ENCODE results near the gene URB1. TPM values are rescaled to one million over a fixed set of nuclear protein-coding genes. Genes with fewer than 3 reads are reported as not detected.

Gene URB1
- total and polyA plus RNA-seq, 9 of the 15 experiments (the other 6 are each of a cell fraction or from before 2014, with no cell fraction given): 0.97 to 53.6 (median 21.5) TPM

DNA sequence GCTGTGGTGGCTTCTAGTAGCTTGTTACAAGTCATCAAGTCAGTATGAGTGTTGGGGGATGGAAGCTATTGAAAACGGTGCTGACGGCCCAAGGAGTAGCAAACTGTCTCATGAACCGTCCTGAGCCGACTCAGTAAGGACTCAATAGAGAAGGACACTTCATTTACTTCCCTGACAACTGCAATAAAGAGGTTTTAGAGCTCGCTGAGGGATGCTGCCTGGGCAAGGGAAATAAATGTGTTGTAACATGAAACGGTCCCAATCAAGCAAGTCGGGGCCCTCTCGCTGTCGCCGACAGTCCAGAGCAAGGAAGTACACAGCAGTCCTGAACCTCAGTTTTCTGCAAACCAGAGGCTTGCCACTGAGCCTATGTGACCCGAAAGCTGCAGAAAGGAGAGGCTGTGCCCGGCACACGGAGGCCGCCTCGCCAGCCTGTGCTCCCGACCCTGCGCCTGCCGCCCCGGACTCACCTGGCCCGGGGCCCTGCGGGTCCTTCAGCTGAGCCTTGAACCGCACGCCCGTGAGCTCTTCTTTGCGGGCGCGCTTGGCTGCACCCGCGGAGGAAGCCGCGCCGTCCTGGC is 423 bp downstream of the URB1 start (continued):
- no peak for TF ChIP-seq ETV1 (tag; conservative IDR thresholded peaks at IDR 0.05; ENCODE audit: low read depth)
- TF ChIP-seq RBBP5 (IDR thresholded peaks at IDR 0.05; ENCODE audit: borderline replicate concordance, insufficient read depth, low read length, poor library complexity, severe bottlenecking): peak; percentile 83
- TF ChIP-seq RB1 (IDR thresholded peaks at IDR 0.05; ENCODE audit: low read depth): no peak
- TF ChIP-seq ZNF766 (CRISPR knock-in tag; conservative IDR thresholded peaks at IDR 0.05): 0 out of 2 replicates have a peak, but pooled peaks have one; percentile 37
- 0 out of 2 replicates have a peak, but pooled peaks have one; percentile 71 for TF ChIP-seq ATF2 (CRISPR knock-in tag; IDR thresholded peaks at IDR 0.05)
- no peak for TF ChIP-seq PPARD (CRISPR knock-in tag; IDR thresholded peaks at IDR 0.05)
- no peak for TF ChIP-seq KHSRP (IDR thresholded peaks at IDR 0.05)
- TF ChIP-seq ZNF263 (CRISPR knock-in tag; IDR thresholded peaks at IDR 0.05; ENCODE audit: borderline replicate concordance): 0 out of 2 replicates have a peak, but pooled peaks have one; percentile 14

GRCh38 chr21:32391755-32392154 is 1.1 kb downstream of the URB1 start:
- BruUV-seq (replicated peaks): no TSS peak
- FAIRE-seq (no peak), DNase-seq (ENCODE audit: extremely low read depth in 1 of 4, low spot score in 3 of 4) (no peak), ATAC-seq (no peak)
- in situ Hi-C loops (cut with MboI): no loop called here
- WGBS (ENCODE audit: insufficient coverage, low coverage, missing lambda C conversion rate): 11% methylated on average over 4 of the region's 4 CpGs
- peaks cover 3% of the 10 kb centered on the region for H3K9me1 ChIP-seq (ENCODE audit: control insufficient read depth, insufficient read depth, low read length)
- intact Hi-C loops (cut with micrococcal nuclease): loop anchor here (5.0 kb wide), 1 partner anchor 221 kb away; the partner anchor contains the start of gene CFAP298
- peaks cover 42% of the 10 kb centered on the region; the same call in 2 of the 3 replicates for H3K36me3 ChIP-seq (ENCODE audit: control insufficient read depth, insufficient read depth, low read length)
- no peaks in the 10 kb centered on the region for H3K9me3 ChIP-seq (replicated peaks; ENCODE audit: control insufficient read depth, insufficient read depth, low read depth, low read length)
- peak overlapping the region in 1 of 2 experiments; percentile 79; a peak in 3 of 4 replicates for H3K9ac ChIP-seq (ENCODE audit: insufficient read depth in 1 of 2, low read depth in 2 of 2, low read length in 2 of 2)
- H3K27ac ChIP-seq (ENCODE audit: extremely low read depth, low read depth, low read length): no peak overlapping the region; the same call in 2 of the 3 replicates
- no peak overlapping the region for H2AFZ ChIP-seq (ENCODE audit: low read depth, low read length)
- H3K27me3 ChIP-seq (ENCODE audit: control insufficient read depth in 2 of 2, insufficient read depth in 2 of 2, low read length in 2 of 2): no peaks in the 10 kb centered on the region
- H3K4me2 ChIP-seq (ENCODE audit: insufficient read depth, low read length): peak overlapping the region; percentile 89
- ChIA-PET CTCF (ENCODE audit: low intra/inter-chr PET ratio) (no interaction called here), POLR2A (interaction anchor here (1.0 to 1.6 kb wide), 3 partner anchors 9 to 207 kb away, joined by 3 to 5 read pairs (median 3); no protein-coding TSS in a partner anchor)
- peaks cover 63% of the 10 kb centered on the region for H3K79me2 ChIP-seq (ENCODE audit: control insufficient read depth, insufficient read depth, low read length)
- peaks cover 12 to 16% of the 10 kb centered on the region in 2 experiments; a peak in 3 of 5 replicates for H3K4me1 ChIP-seq (replicated peaks in 1 of 2; ENCODE audit: control insufficient read depth in 2 of 2, insufficient read depth in 2 of 2, low read length in 2 of 2)
- H4K20me1 ChIP-seq (replicated peaks; ENCODE audit: control insufficient read depth, insufficient read depth, low read length): peaks cover 35% of the 10 kb centered on the region
- peak overlapping the region; percentile 97 for H3K4me3 ChIP-seq
- TF ChIP-seq MAFG (tag; conservative IDR thresholded peaks at IDR 0.05) (no peak), BCOR (IDR thresholded peaks at IDR 0.05) (0 out of 2 replicates have a peak, but pooled peaks have one; percentile 26), CBX5 (IDR thresholded peaks at IDR 0.05; ENCODE audit: borderline replicate concordance, low read depth) (no peak), ZNF121 (CRISPR knock-in tag; conservative IDR thresholded peaks at IDR 0.05) (peak; percentile 98), ZNF644 (tag; IDR thresholded peaks at IDR 0.05; ENCODE audit: low read depth) (no peak), DPF2 (IDR thresholded peaks at IDR 0.05) (no peak), RBM25 (IDR thresholded peaks at IDR 0.05; ENCODE audit: low read depth, low read length, severe bottlenecking) (peak; percentile 7), ZNF140 (CRISPR knock-in tag; IDR thresholded peaks at IDR 0.05) (no peak)
- TF ChIP-seq, protein P1, sequence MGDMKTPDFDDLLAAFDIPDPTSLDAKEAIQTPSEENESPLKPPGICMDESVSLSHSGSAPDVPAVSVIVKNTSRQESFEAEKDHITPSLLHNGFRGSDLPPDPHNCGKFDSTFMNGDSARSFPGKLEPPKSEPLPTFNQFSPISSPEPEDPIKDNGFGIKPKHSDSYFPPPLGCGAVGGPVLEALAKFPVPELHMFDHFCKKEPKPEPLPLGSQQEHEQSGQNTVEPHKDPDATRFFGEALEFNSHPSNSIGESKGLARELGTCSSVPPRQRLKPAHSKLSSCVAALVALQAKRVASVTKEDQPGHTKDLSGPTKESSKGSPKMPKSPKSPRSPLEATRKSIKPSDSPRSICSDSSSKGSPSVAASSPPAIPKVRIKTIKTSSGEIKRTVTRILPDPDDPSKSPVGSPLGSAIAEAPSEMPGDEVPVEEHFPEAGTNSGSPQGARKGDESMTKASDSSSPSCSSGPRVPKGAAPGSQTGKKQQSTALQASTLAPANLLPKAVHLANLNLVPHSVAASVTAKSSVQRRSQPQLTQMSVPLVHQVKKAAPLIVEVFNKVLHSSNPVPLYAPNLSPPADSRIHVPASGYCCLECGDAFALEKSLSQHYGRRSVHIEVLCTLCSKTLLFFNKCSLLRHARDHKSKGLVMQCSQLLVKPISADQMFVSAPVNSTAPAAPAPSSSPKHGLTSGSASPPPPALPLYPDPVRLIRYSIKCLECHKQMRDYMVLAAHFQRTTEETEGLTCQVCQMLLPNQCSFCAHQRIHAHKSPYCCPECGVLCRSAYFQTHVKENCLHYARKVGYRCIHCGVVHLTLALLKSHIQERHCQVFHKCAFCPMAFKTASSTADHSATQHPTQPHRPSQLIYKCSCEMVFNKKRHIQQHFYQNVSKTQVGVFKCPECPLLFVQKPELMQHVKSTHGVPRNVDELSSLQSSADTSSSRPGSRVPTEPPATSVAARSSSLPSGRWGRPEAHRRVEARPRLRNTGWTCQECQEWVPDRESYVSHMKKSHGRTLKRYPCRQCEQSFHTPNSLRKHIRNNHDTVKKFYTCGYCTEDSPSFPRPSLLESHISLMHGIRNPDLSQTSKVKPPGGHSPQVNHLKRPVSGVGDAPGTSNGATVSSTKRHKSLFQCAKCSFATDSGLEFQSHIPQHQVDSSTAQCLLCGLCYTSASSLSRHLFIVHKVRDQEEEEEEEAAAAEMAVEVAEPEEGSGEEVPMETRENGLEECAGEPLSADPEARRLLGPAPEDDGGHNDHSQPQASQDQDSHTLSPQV (IDR thresholded peaks at IDR 0.05): no peak
